WTC11 (cell line): ENCODE data around the gene AMN.

ENCODE experiments used
- ATF2 ChIP-seq: sonication (generic); formaldehyde crosslinking; IDR thresholded peaks from 2 replicates; pipeline ENCODE4 v1.8.1; 2022; ENCODE audit warnings: low read depth, missing genetic modification reagents, borderline replicate concordance
- CDX4 ChIP-seq: fragments of 250-450 bp; sonication (Bioruptor Pico); IDR thresholded peaks from 2 replicates; pipeline ENCODE4 v1.9.0; 2021; ENCODE audit warnings: moderate library complexity, mild to moderate bottlenecking, inconsistent platforms, borderline replicate concordance
- CREB1 ChIP-seq: sonication (generic); formaldehyde crosslinking; IDR thresholded peaks from 2 replicates; pipeline ENCODE4 v1.8.0; 2023; ENCODE audit warnings: mild to moderate bottlenecking, missing genetic modification reagents
- CTCF ChIP-seq: fragments of 200-600 bp; IDR thresholded peaks from 2 replicates; pipeline ENCODE4 v1.8.0; 2022; ENCODE audit warnings: antibody characterized with exemption

- TF ChIP-seq CTCF = no peak
- no peak for TF ChIP-seq CDX4 (CRISPR knock-in tag)
- TF ChIP-seq ATF2 (CRISPR knock-in tag) = no peak
- no peak for TF ChIP-seq CREB1 (CRISPR knock-in tag)
Measured at GRCh38 chr14:102957222-102957621, 34.8 kb downstream of the AMN start.
